CD14-positive monocyte (primary cell): ENCODE results near the gene FGD1. TPM values are rescaled to one million over a fixed set of nuclear protein-coding genes. Genes with fewer than 3 reads are reported as not detected.

Source experiments
- DNase-seq, 3 donors: peaks; one replicate each; pipeline ENCODE4 v3.0.0-alpha.2; 2011 to 2022
- H2AFZ ChIP-seq: 2 replicates; pipeline ENCODE4 v1.6.0; 2012; ENCODE audit warnings: mild to moderate bottlenecking, low read depth, low read length, inconsistent platforms; ENCODE audit not compliant: insufficient read depth, poor library complexity, severe bottlenecking
- H3K27ac ChIP-seq, 2 donors: 1 replicate in 1 of 2; 2 replicates in 1 of 2; pipeline ENCODE4 v1.5.1; 2012 to 2013; ENCODE audit warnings: low read length in 2 of 2, control low read depth in 1 of 2, inconsistent platforms in 1 of 2, low read depth in 1 of 2, mild to moderate bottlenecking in 1 of 2
- H3K27me3 ChIP-seq, 2 donors: one replicate each; pipeline versions ENCODE4 v1.6.0 to v1.6.1; 2011 to 2013; ENCODE audit warnings: low read length in 2 of 2; ENCODE audit not compliant: control insufficient read depth in 2 of 2, insufficient read depth in 2 of 2
- H3K36me3 ChIP-seq, 2 donors: replicated peaks in 1 of 2; 1 replicate in 1 of 2; 2 replicates in 1 of 2; pipeline versions ENCODE4 v1.5.1 to v1.6.1; 2012 to 2013; ENCODE audit warnings: low read length in 2 of 2, control low read depth in 1 of 2, inconsistent platforms in 1 of 2, mild to moderate bottlenecking in 1 of 2; ENCODE audit not compliant: insufficient read depth in 2 of 2, control insufficient read depth in 1 of 2
- H3K4me1 ChIP-seq, 2 donors: 1 replicate in 1 of 2; 2 replicates in 1 of 2; pipeline versions ENCODE4 v1.5.1 to v1.6.1; 2012 to 2013; ENCODE audit warnings: low read length in 2 of 2, control low read depth in 1 of 2, inconsistent platforms in 1 of 2, mild to moderate bottlenecking in 1 of 2, moderate library complexity in 1 of 2; ENCODE audit not compliant: insufficient read depth in 2 of 2, control insufficient read depth in 1 of 2
- H3K4me2 ChIP-seq: replicated peaks from 2 replicates; pipeline ENCODE3; 2012; ENCODE audit warnings: low read length, moderate library complexity, mild to moderate bottlenecking; ENCODE audit not compliant: poor library complexity, severe bottlenecking; ENCODE audit errors: extremely low read depth
- H3K4me3 ChIP-seq, 3 experiments: fragments of 200-600 bp in 1 of 3; sonication (generic) in 1 of 3; replicated peaks in 1 of 3; 1 replicate in 2 of 3; 2 replicates in 1 of 3; pipeline ENCODE4 v1.5.1; 2011 to 2013; ENCODE audit warnings: low read length in 3 of 3, mild to moderate bottlenecking in 3 of 3, control low read depth in 2 of 3, low read depth in 2 of 3, inconsistent platforms in 1 of 3, moderate library complexity in 1 of 3
- H3K79me2 ChIP-seq: 2 replicates; pipeline ENCODE4 v1.6.0; 2012; ENCODE audit warnings: mild to moderate bottlenecking, control low read depth, inconsistent platforms, low read length, moderate library complexity; ENCODE audit not compliant: insufficient read depth
- H3K9ac ChIP-seq: 2 replicates; pipeline ENCODE4 v1.6.0; 2017; ENCODE audit warnings: low read length, mild to moderate bottlenecking; ENCODE audit not compliant: insufficient read depth, poor library complexity, severe bottlenecking
- H3K9me3 ChIP-seq, 2 donors: replicated peaks in 1 of 2; 1 replicate in 1 of 2; 2 replicates in 1 of 2; pipeline versions ENCODE4 v1.5.1 to v1.6.1; 2012 to 2013; ENCODE audit warnings: low read length in 2 of 2, control low read depth in 1 of 2; ENCODE audit not compliant: control insufficient read depth in 1 of 2, insufficient read depth in 1 of 2
- H4K20me1 ChIP-seq: 2 replicates; pipeline ENCODE4 v1.6.0; 2012; ENCODE audit warnings: mild to moderate bottlenecking, low read length, control low read depth, moderate library complexity; ENCODE audit not compliant: insufficient read depth
- H3K27ac Mint-ChIP-seq, 7 donors: one replicate each; pipeline ENCODE4 v1.8.0; 2020; ENCODE audit warnings: mild to moderate bottlenecking in 7 of 7, mixed read lengths in 7 of 7, moderate library complexity in 6 of 7, inconsistent platforms in 2 of 7
- H3K27me3 Mint-ChIP-seq, 3 donors: one replicate each; pipeline ENCODE4 v1.8.0; 2021 to 2022; ENCODE audit warnings: low read depth in 3 of 3, mild to moderate bottlenecking in 3 of 3, mixed read lengths in 3 of 3, moderate library complexity in 3 of 3, inconsistent platforms in 1 of 3
- H3K36me3 Mint-ChIP-seq, 2 donors: one replicate each; pipeline ENCODE4 v1.8.0; 2020; ENCODE audit warnings: mixed read lengths in 2 of 2, inconsistent platforms in 1 of 2, mild to moderate bottlenecking in 1 of 2
- H3K4me1 Mint-ChIP-seq: one replicate; pipeline ENCODE4 v1.8.0; 2020; ENCODE audit warnings: mild to moderate bottlenecking, mixed read lengths
- H3K4me3 Mint-ChIP-seq, 2 donors: one replicate each; pipeline ENCODE4 v1.8.0; 2020; ENCODE audit warnings: mild to moderate bottlenecking in 2 of 2, mixed read lengths in 2 of 2, moderate library complexity in 1 of 2
- H3K9me3 Mint-ChIP-seq, 7 donors: one replicate each; pipeline ENCODE4 v1.8.0; 2020 to 2022; ENCODE audit warnings: mixed read lengths in 7 of 7, mild to moderate bottlenecking in 6 of 7, moderate library complexity in 6 of 7, inconsistent platforms in 2 of 7
- WGBS: methylation state at CpG from one replicate; pipeline ENCODE4 v1.1.5; 2013; ENCODE audit warnings: missing lambda C conversion rate; ENCODE audit not compliant: insufficient coverage; 5-methylcytosine and 5-hydroxymethylcytosine counted together
- intact Hi-C, 2 donors: fragments of 100-400 bp; cut with micrococcal nuclease; formaldehyde crosslinking; loops; one replicate each; pipeline versions ENCODE4 v1.15.0 to v1.15.1; 2023
- polyA plus RNA-seq, 3 donors: library from polyadenylated mRNA; depleted of rRNA in 1 of 3; unstranded in 2 of 3; stranded (reverse) in 1 of 3; fragments of 300-500 nt in 2 of 3; fragments of >200 nt in 1 of 3; fragmentation: Illumina TruSeq in 2 of 3; gene quantifications; 1 replicate in 2 of 3; 2 replicates in 1 of 3; pipeline ENCODE4 v1.2.3, GENCODE V29; 2012 to 2021
- TF ChIP-seq, protein P1 (sequence below): fragments of 200-600 bp; IDR thresholded peaks from one replicate; pipeline ENCODE4 v1.8.0; 2022; ENCODE audit warnings: antibody characterized with exemption, mild to moderate bottlenecking

Gene FGD1
- polyA plus RNA-seq, 3 donors = 0.05 to 0.18 TPM; not detected in 1

GRCh38 chrX:54439960-54440871 lies 55.8 kb downstream of the FGD1 start, which contains the start of gene TSR2:
TSR2 (plus strand) TSS chrX:54440404; CDS start chrX:54440422, 18 bp downstream.
- Mint-ChIP-seq H3K9me3 (peaks cover 0 to 4% (median 1%) of the 10 kb centered on the region in 7 donors), H3K4me1 (peaks cover 14% of the 10 kb centered on the region), H3K27ac (peak within 1 kb of the TSS; percentile 16 to 90 (median 82)), H3K4me3 (peak within 1 kb of the TSS; percentile 88 to 96), H3K27me3 (peaks cover 6 to 11% (median 7%) of the 10 kb centered on the region in 3 donors), H3K36me3 (peaks cover 17 to 24% of the 10 kb centered on the region in 2 donors)
- TF ChIP-seq, protein P1, sequence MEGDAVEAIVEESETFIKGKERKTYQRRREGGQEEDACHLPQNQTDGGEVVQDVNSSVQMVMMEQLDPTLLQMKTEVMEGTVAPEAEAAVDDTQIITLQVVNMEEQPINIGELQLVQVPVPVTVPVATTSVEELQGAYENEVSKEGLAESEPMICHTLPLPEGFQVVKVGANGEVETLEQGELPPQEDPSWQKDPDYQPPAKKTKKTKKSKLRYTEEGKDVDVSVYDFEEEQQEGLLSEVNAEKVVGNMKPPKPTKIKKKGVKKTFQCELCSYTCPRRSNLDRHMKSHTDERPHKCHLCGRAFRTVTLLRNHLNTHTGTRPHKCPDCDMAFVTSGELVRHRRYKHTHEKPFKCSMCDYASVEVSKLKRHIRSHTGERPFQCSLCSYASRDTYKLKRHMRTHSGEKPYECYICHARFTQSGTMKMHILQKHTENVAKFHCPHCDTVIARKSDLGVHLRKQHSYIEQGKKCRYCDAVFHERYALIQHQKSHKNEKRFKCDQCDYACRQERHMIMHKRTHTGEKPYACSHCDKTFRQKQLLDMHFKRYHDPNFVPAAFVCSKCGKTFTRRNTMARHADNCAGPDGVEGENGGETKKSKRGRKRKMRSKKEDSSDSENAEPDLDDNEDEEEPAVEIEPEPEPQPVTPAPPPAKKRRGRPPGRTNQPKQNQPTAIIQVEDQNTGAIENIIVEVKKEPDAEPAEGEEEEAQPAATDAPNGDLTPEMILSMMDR = no peak
- DNase-seq = peak; percentile 67 to 76 (median 73)
- Histone ChIP-seq H3K79me2 (peaks cover 36% of the 10 kb centered on the region), H3K27me3 (no peaks in the 10 kb centered on the region), H3K4me1 (peaks cover 12 to 17% of the 10 kb centered on the region in 2 donors), H3K4me3 (peak within 1 kb of the TSS; percentile 84 to 94 (median 88)), H4K20me1 (no peaks in the 10 kb centered on the region), H3K9me3 (no peaks in the 10 kb centered on the region), H3K4me2 (peak within 1 kb of the TSS; percentile 78), H3K9ac (peak within 1 kb of the TSS; percentile 74), H3K36me3 (peaks cover 14 to 21% of the 10 kb centered on the region in 2 donors), H3K27ac (peak within 1 kb of the TSS in 1 of 2 donors; percentile 75), H2AFZ (peak within 1 kb of the TSS; percentile 91)
- under 1% methylated on average over 24 of the region's 40 CpGs for WGBS
- intact Hi-C loops = loop anchor here in 1 of 2 donors (5.0 kb wide), 3 partner anchors 87 to 722 kb away; partner anchors contain the start of gene PHF8

GRCh38 chrX:54435121-54435520 lies 60.9 kb downstream of the FGD1 start:
- 58% methylated on average over 2 of the region's 2 CpGs for WGBS
- H3K4me1 ChIP-seq = peaks cover 0 to 3% of the 10 kb centered on the region in 2 donors
- Mint-ChIP-seq H3K9me3 (peaks cover 0 to 2% (median 0%) of the 10 kb centered on the region in 7 donors), H3K4me1 (peaks cover 2% of the 10 kb centered on the region), H3K4me3 (no peak overlapping the region), H3K36me3 (no peaks in the 10 kb centered on the region), H3K27ac (no peak overlapping the region), H3K27me3 (peaks cover 9 to 23% (median 10%) of the 10 kb centered on the region in 3 donors)
- no peak overlapping the region for H3K4me2 ChIP-seq
- no peaks in the 10 kb centered on the region for H3K36me3 ChIP-seq
- H3K27me3 ChIP-seq = no peaks in the 10 kb centered on the region
- no peaks in the 10 kb centered on the region for H4K20me1 ChIP-seq
- TF ChIP-seq, protein P1 = no peak
- H2AFZ ChIP-seq = no peak overlapping the region
- intact Hi-C loops = no loop called here
- DNase-seq = no peak
- no peak overlapping the region for H3K9ac ChIP-seq
- no peak overlapping the region for H3K4me3 ChIP-seq
- no peaks in the 10 kb centered on the region for H3K9me3 ChIP-seq
- H3K79me2 ChIP-seq = peaks cover 2% of the 10 kb centered on the region
- no peak overlapping the region for H3K27ac ChIP-seq
